Measurements from ENCODE around the gene CCDC158.
"Not testable (repeated sequence)": the region's sequence is repeated elsewhere in the genome, so short reads cannot be mapped to it uniquely, and the experiment has no call there.

CCDC158 gene

GRCh38 chr4:76429636-76430035 lies 8.7 kb upstream of the CCDC158 start:
- DNase-seq = no peak

GRCh38 chr4:76426272-76426671 lies 5.3 kb upstream of the CCDC158 start:
- DNase-seq = no peak

- DNase-seq = not testable (repeated sequence)
Observed at GRCh38 chr4:76423159-76423558, 2.2 kb upstream of the CCDC158 start.

- no peak for DNase-seq
Observed at GRCh38 chr4:76420188-76420761, 666 bp downstream of the CCDC158 start.

GRCh38 chr4:76410636-76411035 lies 10.3 kb downstream of the CCDC158 start:
- DNase-seq = no peak

- no peak for DNase-seq
Observed at GRCh38 chr4:76407440-76408119, 13.4 kb downstream of the CCDC158 start.

GRCh38 chr4:76406081-76406480 lies 14.9 kb downstream of the CCDC158 start:
- DNase-seq = no peak

- no peak for DNase-seq
Observed at GRCh38 chr4:76401654-76402053, 19.3 kb downstream of the CCDC158 start.

- no peak for DNase-seq
Observed at GRCh38 chr4:76388160-76388908, 32.6 kb downstream of the CCDC158 start.

- no peak for DNase-seq
Observed at GRCh38 chr4:76386566-76387305, 34.2 kb downstream of the CCDC158 start.

GRCh38 chr4:76385974-76386373 lies 35.0 kb downstream of the CCDC158 start:
- DNase-seq = no peak

- no peak for DNase-seq
Observed at GRCh38 chr4:76384052-76384451, 36.9 kb downstream of the CCDC158 start.

GRCh38 chr4:76383001-76383400 lies 37.9 kb downstream of the CCDC158 start:
- no peak for DNase-seq

GRCh38 chr4:76381986-76382385 lies 39.0 kb downstream of the CCDC158 start:
- DNase-seq = no peak

- no peak for DNase-seq
Observed at GRCh38 chr4:76380561-76380960, 40.4 kb downstream of the CCDC158 start.

- DNase-seq = peak; percentile 54 to 58
Observed at GRCh38 chr4:76377911-76378310, 43.0 kb downstream of the CCDC158 start.

GRCh38 chr4:76377481-76377901 lies 43.5 kb downstream of the CCDC158 start:
- no peak for DNase-seq

- no peak for DNase-seq
Observed at GRCh38 chr4:76376534-76376933, 44.4 kb downstream of the CCDC158 start.

GRCh38 chr4:76375703-76376102 lies 45.2 kb downstream of the CCDC158 start:
- DNase-seq = no peak

- no peak for DNase-seq
Observed at GRCh38 chr4:76374798-76375197, 46.1 kb downstream of the CCDC158 start.

- no peak for DNase-seq
Observed at GRCh38 chr4:76373919-76374552, 46.9 kb downstream of the CCDC158 start.

- DNase-seq = no peak
Observed at GRCh38 chr4:76366737-76367136, 54.2 kb downstream of the CCDC158 start.

GRCh38 chr4:76365636-76366035 lies 55.3 kb downstream of the CCDC158 start:
- DNase-seq = no peak
